GM12891 (cell line): Measurements from ENCODE around the gene TKT.
"Not testable (repeated sequence)": the region's sequence is repeated elsewhere in the genome, so short reads cannot be mapped to it uniquely, and the experiment has no call there.

Experiments
- DNase-seq: peaks from one replicate; pipeline ENCODE4 v3.0.0; 2011; ENCODE audit warnings: low spot score; ENCODE audit not compliant: insufficient read length
- FAIRE-seq: peaks from 2 replicates; lab custom pipeline; 2011; peaks lifted over from hg19 to GRCh38; lab: Jason Lieb, UNC
- PAX5 ChIP-seq: IDR thresholded peaks from 2 replicates; pipeline ENCODE4 v1.6.1; 2011; ENCODE audit warnings: low read length, moderate library complexity, mild to moderate bottlenecking; ENCODE audit not compliant: insufficient read depth, severe bottlenecking
- POLR2A ChIP-seq: IDR thresholded peaks from 2 replicates; pipeline ENCODE4 v1.6.1; 2011; ENCODE audit warnings: low read depth, low read length, control low read depth
- POLR2AphosphoS5 ChIP-seq: IDR thresholded peaks from 2 replicates; pipeline ENCODE4 v1.6.1; 2011; ENCODE audit warnings: low read depth, low read length, control low read depth
- POU2F2 ChIP-seq: IDR thresholded peaks from 2 replicates; pipeline ENCODE4 v1.6.1; 2011; ENCODE audit warnings: low read depth, mild to moderate bottlenecking, control low read depth, low read length, moderate library complexity
- SPI1 ChIP-seq: IDR thresholded peaks from 2 replicates; pipeline ENCODE4 v1.6.1; 2011; ENCODE audit warnings: low read depth, low read length, control low read depth
- TAF1 ChIP-seq: IDR thresholded peaks from 2 replicates; pipeline ENCODE4 v1.6.1; 2011; ENCODE audit warnings: low read depth, low read length, control low read depth

Gene TKT

DNA sequence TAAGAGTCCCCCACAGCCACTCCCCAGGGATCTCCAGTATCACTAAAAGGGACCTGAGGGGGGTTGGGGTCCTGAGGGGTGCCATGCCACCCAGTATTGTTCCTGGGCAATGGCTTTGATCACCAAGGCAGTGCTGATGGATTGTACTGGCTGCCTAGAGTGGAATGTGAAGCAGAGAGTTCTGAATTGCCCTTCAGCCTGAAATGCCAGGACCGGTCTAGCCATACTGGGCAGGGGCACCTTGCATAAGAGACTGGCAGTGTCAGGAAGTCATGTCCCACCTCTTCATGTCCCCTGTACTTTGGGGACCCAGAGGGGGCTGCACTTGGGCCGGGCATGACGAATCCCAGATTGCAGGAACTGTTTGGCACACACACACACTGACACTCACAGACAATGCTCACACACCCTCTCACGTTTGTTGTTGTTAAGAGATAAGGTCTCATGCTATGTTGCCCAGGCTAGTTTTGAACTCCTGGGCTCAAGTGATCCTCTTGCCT, 4.5 kb upstream of the TKT start:
- DNase-seq (no peak), FAIRE-seq (no peak)
- no peak for TF ChIP-seq TAF1
- no peak for TF ChIP-seq POU2F2

DNA sequence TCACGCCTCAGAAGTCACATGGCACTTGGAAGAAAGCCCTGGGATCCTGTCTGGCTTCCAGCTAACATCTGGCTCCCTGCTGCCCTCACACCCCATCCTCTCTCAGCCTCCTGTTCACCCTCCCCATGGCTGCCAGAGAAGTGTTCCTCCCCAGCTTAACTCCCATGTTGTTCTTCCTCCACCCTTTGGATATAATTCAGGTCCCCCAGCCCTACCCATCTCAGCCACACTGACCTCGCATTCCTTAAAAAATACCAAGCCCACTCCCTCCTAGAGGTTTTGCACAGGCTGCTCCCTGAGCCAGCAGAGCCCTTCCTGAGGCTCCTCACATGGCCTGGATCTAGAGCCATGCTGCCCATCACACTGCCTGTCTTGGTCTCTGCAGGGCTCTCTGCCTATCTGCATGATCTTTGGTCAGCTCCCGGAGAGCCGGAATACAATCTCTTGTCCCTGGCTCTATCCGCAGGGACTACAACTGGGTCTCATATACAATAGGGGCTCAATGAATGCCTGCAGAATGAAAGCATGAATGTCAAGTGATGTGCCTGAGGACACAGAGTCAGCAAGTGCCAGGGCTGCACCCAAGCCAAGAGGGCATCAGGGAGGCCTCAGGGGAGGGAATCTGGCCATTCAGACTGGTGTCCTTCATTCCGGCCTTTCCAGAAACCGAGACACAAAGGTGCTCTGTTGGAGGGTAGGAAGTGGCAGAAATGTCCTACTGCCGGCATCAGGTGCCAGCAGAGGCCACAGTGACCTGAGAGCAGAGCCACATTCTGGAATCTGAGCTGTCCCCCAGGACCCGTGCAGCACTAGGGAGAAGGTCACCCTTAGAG, 3.8 kb upstream of the TKT start:
- TF ChIP-seq PAX5 (no peak), POU2F2 (no peak), POLR2AphosphoS5 (no peak), SPI1 (no peak), POLR2A (no peak), TAF1 (no peak)
- DNase-seq (no peak), FAIRE-seq (no peak)

DNA sequence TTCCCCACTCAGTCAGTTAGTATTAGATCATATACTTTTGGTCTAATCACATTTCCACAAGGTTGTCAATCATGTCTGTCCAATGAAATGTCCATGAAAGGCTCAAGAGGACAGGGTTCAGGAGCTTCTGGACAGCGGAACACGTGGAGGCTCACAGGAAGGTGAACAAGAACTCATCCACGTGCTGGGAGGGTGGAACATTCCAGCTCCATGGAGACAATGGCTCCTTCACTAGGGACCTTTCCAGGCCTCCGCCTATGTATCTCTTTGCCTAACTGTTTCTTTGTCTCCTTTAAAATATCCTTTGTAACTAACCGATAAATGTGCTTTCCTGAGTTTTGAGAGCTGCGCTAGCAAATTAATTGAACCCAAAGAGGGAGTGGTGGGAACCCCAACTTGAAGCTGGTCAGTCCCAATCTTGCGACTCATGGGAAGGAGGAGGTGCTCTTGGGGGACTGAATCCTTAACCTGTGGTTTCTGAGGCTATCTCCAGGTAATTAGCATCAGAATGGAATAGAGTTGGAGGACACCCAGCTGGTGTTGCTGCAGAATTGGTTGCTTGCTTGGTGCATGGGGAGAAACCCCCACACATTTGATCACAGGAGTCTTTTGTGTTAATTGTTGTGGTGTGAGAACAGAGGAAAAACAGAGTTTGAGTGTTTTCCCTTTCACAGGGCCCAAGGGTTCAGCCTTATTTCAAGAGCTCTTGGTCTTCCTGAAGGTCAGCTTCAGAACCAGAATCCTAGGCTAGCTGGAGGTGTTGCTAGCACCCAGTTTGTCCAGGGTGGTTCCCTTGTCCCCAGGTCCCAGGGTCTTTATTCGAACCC, 3.0 kb upstream of the TKT start:
- TF ChIP-seq POU2F2 (no peak), POLR2A (no peak), SPI1 (no peak), TAF1 (no peak), PAX5 (no peak), POLR2AphosphoS5 (no peak)
- DNase-seq = no peak
- no peak for FAIRE-seq

DNA sequence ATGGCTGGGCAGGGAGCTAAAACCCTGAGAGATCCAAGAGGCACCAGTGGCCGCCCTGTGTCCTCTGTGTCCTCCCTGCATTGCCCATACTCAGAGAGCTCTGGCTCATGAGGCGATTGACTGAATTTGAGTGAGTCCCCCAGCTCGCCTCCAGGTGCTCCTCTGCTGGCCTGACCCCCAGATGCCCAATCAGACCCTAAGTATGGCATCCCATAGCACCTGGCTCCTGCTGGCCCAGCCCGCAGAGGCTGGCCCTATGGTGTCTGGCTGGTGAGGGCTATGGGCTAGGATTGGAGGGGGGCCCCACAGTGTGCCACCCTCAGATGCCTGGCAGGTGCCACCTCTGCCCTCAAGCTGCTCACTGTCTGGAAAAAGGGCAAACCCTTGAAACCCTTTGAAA, 1.6 kb upstream of the TKT start:
- FAIRE-seq (no peak), DNase-seq (no peak)
- TF ChIP-seq PAX5 (no peak), SPI1 (no peak), POU2F2 (no peak), POLR2A (no peak), POLR2AphosphoS5 (no peak), TAF1 (no peak)

DNA sequence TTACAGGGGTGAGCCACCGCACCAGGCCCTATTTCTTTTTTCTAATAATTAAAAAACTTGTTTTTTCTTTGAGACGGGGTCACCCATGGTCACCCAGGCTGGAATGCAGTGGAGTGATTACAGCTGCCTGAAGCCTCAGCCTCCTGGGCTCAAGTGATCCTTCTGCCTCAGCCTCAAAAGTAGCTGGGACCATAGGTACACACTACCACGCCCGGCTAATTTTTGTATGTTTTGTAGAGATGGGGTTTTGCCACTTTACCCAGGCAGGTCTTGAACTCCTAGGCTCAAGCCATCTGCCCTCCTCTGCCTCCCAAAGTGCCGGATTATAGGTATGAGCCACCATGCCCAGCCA, 858 bp upstream of the TKT start:
- no peak for TF ChIP-seq SPI1
- no peak for TF ChIP-seq TAF1
- no peak for TF ChIP-seq PAX5
- TF ChIP-seq POU2F2 = no peak
- TF ChIP-seq POLR2AphosphoS5 = no peak
- TF ChIP-seq POLR2A = no peak
- no peak for FAIRE-seq
- DNase-seq = no peak

DNA sequence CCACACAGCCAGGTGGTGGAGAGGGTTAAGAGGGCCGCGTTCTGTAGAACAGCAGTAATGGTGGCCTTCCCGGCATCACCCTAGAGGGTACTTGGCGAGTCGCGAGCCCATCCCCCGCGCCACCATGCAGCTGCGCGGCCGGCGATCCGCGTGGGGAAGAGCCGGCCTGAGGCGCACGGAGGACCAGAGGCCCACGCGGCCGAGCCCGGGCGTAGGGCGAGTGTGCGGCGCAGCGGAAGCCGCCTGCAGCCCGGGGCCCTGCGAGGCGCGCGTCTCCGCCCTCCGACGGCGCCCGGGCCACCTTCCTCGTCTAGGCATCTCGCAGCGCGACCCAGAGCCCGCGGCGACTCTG, 423 bp downstream of the TKT start:
- DNase-seq = no peak
- no peak for FAIRE-seq
- TF ChIP-seq POLR2AphosphoS5 (0 out of 2 replicates have a peak, but pooled peaks have one; percentile 15), POU2F2 (no peak), PAX5 (no peak), SPI1 (no peak)

DNA sequence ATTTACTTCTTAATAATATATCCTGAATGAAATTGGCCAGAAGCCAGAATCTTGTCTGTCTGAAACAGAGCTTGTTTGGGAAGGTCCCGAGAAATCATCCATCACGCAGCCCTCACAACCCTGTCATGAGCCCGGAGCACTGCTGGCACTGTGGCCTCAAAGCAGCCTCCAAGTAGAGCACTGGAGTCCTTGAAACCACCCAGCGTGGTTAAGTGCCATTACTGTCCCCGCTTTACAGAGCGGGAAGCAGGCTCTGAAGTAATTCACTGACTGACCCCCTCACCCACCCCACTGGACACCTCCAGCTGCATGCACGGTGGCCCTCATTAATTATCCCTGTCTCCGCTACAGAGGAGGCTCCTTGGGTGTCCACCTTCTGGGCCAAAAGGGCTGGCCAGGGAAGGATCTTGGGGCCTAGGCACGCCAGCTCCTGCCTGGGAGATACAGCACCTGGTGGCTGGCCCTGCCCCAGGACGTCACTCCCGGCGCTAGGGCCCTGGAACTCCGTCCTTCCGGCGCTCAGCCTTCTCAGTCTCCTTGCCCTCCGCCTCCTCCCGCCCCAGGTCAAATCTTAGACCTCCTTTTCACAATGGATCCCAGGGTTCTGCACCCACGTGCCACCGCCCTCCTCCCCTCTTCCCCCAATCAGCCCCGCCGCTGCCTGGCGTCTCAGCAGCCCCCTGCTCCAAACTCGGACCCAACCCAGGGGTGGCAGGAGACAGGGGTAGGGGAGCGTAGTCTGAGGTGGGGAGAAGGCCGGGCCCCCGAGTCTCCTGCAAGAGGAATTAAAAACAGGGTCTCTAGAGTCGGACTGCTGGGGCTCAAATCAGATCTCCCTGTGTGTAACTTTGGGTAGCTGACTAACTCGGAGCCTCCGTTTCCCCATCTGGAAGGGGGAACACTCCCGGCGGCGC, 1.1 kb downstream of the TKT start:
- DNase-seq (peak; percentile 65), FAIRE-seq (peak; percentile 88)
- TF ChIP-seq PAX5 = no peak
- no peak for TF ChIP-seq POU2F2
- no peak for TF ChIP-seq POLR2AphosphoS5
- TF ChIP-seq POLR2A = no peak
- no peak for TF ChIP-seq TAF1
- TF ChIP-seq SPI1 = no peak

DNA sequence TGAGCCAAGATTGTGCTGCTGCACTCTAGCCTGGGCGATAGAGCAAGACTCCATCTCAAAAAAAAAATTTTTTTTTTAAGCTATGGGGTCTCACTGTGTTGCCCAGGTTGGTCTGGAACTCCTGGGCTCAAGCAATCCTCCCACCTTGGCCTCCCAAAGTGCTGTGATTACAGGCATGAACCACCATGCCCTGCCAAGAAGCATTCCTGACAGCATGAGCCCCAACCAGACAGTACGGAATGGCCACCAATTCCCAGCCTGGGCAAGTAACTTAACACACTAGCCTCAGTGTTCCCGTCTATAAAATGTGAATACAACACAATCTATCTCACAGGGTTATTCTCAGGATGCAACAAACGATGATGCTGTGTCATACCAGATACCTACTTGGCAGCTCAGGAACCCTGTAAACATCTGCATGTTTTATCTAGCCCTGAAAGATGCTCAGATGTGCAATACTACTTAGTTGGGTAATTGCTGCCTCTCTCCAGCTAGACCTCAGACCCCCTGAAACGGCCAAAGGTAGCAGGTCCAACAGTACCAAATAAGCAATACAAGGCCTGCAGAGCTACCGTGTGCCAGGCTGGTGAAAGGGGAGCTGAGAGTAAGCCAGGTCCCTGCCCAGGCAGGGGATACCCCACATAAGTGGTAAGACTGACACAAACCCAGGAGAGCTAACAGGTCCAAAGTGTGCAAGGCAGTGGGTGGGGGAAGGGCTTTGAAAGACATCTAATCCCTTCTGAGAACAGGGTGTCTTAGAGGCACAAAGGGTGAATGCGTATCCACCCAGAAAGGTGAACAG, 1.9 kb downstream of the TKT start:
- TF ChIP-seq POU2F2 = no peak
- no peak for TF ChIP-seq POLR2A
- no peak for TF ChIP-seq PAX5
- TF ChIP-seq POLR2AphosphoS5 = no peak
- no peak for TF ChIP-seq TAF1
- TF ChIP-seq SPI1 = no peak
- DNase-seq (no peak), FAIRE-seq (peak; percentile 71)

DNA sequence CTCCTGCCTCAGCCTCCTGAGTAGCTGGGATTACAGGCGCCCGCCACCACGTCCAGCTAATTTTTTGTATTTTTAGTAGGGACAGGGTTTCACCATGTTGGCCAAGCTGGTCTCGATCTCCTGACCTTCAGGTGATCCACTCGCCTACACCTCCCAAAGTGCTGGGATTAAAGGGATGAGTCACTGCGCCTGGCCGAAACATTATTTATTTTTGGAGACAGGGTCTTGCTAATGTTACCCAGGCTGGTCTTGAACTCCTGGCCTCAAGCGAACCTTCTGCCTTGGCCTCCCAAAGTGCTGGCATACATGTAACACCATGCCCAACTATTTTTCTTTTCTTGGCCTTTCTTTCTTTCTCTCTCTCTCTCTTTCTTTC, 2.9 kb downstream of the TKT start:
- FAIRE-seq, DNase-seq: not testable (repeated sequence)
